Keratinocyte (primary cell): ENCODE results near the gene ATAD1. TPM values are rescaled to one million over a fixed set of nuclear protein-coding genes. Genes with fewer than 3 reads are reported as not detected.

Experiments
- DNase-seq: peaks from one replicate; pipeline ENCODE4 v3.0.0-alpha.2; 2011; ENCODE audit warnings: low read depth, missing footprints, low spot score
- FAIRE-seq: peaks from 2 replicates; lab custom pipeline; 2011; peaks lifted over from hg19 to GRCh38; lab: Jason Lieb, UNC
- H2AFZ ChIP-seq: 2 replicates; pipeline ENCODE4 v1.6.0; 2012; ENCODE audit warnings: low read length, control low read depth, inconsistent platforms; ENCODE audit not compliant: control insufficient read depth
- H3K27ac ChIP-seq: 2 replicates; pipeline ENCODE4 v1.5.1; 2011; ENCODE audit warnings: low read length; ENCODE audit not compliant: control insufficient read depth, insufficient read depth
- H3K27me3 ChIP-seq: 3 replicates; pipeline ENCODE4 v1.6.0; 2011; ENCODE audit warnings: low read length; ENCODE audit not compliant: control insufficient read depth, insufficient read depth; ENCODE audit errors: extremely low read depth
- H3K36me3 ChIP-seq, 2 experiments: 2 replicates in 1 of 2; 3 replicates in 1 of 2; pipeline ENCODE4 v1.5.1; 2011; ENCODE audit warnings: low read length in 2 of 2, mild to moderate bottlenecking in 1 of 2; ENCODE audit not compliant: control insufficient read depth in 2 of 2, insufficient read depth in 2 of 2; ENCODE audit errors: extremely low read depth in 1 of 2
- H3K4me1 ChIP-seq: 3 replicates; pipeline ENCODE4 v1.5.1; 2011; ENCODE audit warnings: low read length; ENCODE audit not compliant: control insufficient read depth, insufficient read depth; ENCODE audit errors: extremely low read depth
- H3K4me2 ChIP-seq: 3 replicates; pipeline ENCODE4 v1.6.0; 2011; ENCODE audit warnings: low read depth, low read length; ENCODE audit not compliant: control insufficient read depth, insufficient read depth; ENCODE audit errors: extremely low read depth
- H3K4me3 ChIP-seq, 3 experiments: fragments of 200-600 bp in 1 of 3; sonication (generic) in 1 of 3; 2 replicates in 2 of 3; 3 replicates in 1 of 3; pipeline ENCODE4 v1.5.1; 2011 to 2016; ENCODE audit warnings: low read length in 3 of 3, mild to moderate bottlenecking in 3 of 3, control low read depth in 2 of 3, inconsistent platforms in 1 of 3, low read depth in 1 of 3, mixed read lengths in 1 of 3, mixed run types in 1 of 3, moderate library complexity in 1 of 3; ENCODE audit not compliant: control insufficient read depth in 2 of 3, insufficient read depth in 2 of 3; ENCODE audit errors: extremely low read depth in 1 of 3
- H3K79me2 ChIP-seq: 2 replicates; pipeline ENCODE4 v1.6.0; 2012; ENCODE audit warnings: low read length; ENCODE audit not compliant: control insufficient read depth, insufficient read depth
- H3K9ac ChIP-seq: 3 replicates; pipeline ENCODE4 v1.6.0; 2011; ENCODE audit warnings: low read length; ENCODE audit not compliant: control insufficient read depth, insufficient read depth; ENCODE audit errors: extremely low read depth
- H3K9me1 ChIP-seq: 3 replicates; pipeline ENCODE4 v1.6.0; 2011; ENCODE audit warnings: low read length; ENCODE audit not compliant: control insufficient read depth, insufficient read depth; ENCODE audit errors: extremely low read depth
- H3K9me3 ChIP-seq: 2 replicates; pipeline ENCODE4 v1.5.1; 2012; ENCODE audit warnings: low read depth, low read length; ENCODE audit not compliant: control insufficient read depth
- H4K20me1 ChIP-seq: 3 replicates; pipeline ENCODE4 v1.6.0; 2011; ENCODE audit warnings: low read length; ENCODE audit not compliant: control insufficient read depth, insufficient read depth; ENCODE audit errors: extremely low read depth
- CTCF ChIP-seq, 3 experiments: IDR thresholded peaks in 1 of 3; conservative IDR thresholded peaks in 1 of 3; optimal IDR thresholded peaks in 1 of 3; 2 replicates in 2 of 3; 3 replicates in 1 of 3; pipeline versions ENCODE3 to v1.5.1; 2011; ENCODE audit warnings: low read length in 3 of 3, mild to moderate bottlenecking in 3 of 3, moderate library complexity in 2 of 3, control low read depth in 1 of 3, inconsistent platforms in 1 of 3; ENCODE audit not compliant: insufficient read depth in 2 of 3; ENCODE audit errors: extremely low read depth in 1 of 3
- EZH2 ChIP-seq: IDR thresholded peaks from one replicate; pipeline ENCODE4 v1.6.1; 2012; ENCODE audit warnings: inconsistent platforms, mild to moderate bottlenecking, low read length, moderate library complexity
- dilution Hi-C: fragments of 300-500 bp; cut with MboI; formaldehyde crosslinking; loops from one replicate; pipeline ENCODE4 v1.7.0; 2020; ENCODE audit warnings: low sequenced_read_pairs; ENCODE audit not compliant: extremely low pct_ligation_motif_present
- polyA plus RNA-seq, 5 experiments: library from polyadenylated mRNA; depleted of rRNA in 3 of 5; stranded (reverse) in 3 of 5; stranded (forward) in 1 of 5; unstranded in 1 of 5; fragments of >200 nt; gene quantifications; 1 replicate in 1 of 5; 2 replicates in 3 of 5; 3 replicates in 1 of 5; pipeline versions ENCODE4 v1.2.1 to v1.2.3, GENCODE V29; 2011 to 2012; ENCODE audit warnings: missing spikeins in 2 of 5, low read depth in 1 of 5, low replicate concordance in 1 of 5

Gene ATAD1
- polyA plus RNA-seq, 1 donor (not counting 4 experiments of a cell fraction or from before 2014, with no cell fraction given), result 51.0 TPM

GRCh38 chr10:87729940-87730339 lies 88.1 kb downstream of the ATAD1 start:
- Histone ChIP-seq H3K9ac (no peak overlapping the region), H3K9me1 (no peaks in the 10 kb centered on the region), H3K79me2 (no peaks in the 10 kb centered on the region), H3K27ac (no peak overlapping the region), H3K4me2 (no peak overlapping the region), H3K27me3 (no peaks in the 10 kb centered on the region), H3K4me1 (no peaks in the 10 kb centered on the region), H2AFZ (no peak overlapping the region), H4K20me1 (no peaks in the 10 kb centered on the region), H3K9me3 (no peaks in the 10 kb centered on the region), H3K36me3 (no peaks in the 10 kb centered on the region), H3K4me3 (no peak overlapping the region)
- FAIRE-seq, result no peak
- dilution Hi-C loops, result loop anchor here (5.0 to 10.0 kb wide), 2 partner anchors 73 to 175 kb away; partner anchors contain the start of gene PAPSS2
- TF ChIP-seq CTCF (optimal IDR thresholded peaks at IDR 0.05 in 1 of 3, IDR thresholded peaks at IDR 0.05 in 1 of 3, conservative IDR thresholded peaks at IDR 0.05 in 1 of 3; ENCODE audit: extremely low read depth in 1 of 3, insufficient read depth in 2 of 3, low read length in 3 of 3) (no peak), EZH2 (no peak)
- DNase-seq, result no peak

GRCh38 chr10:87724789-87725188 lies 93.2 kb downstream of the ATAD1 start:
- no peaks in the 10 kb centered on the region for H4K20me1 ChIP-seq
- TF ChIP-seq EZH2 (no peak), CTCF (optimal IDR thresholded peaks at IDR 0.05 in 1 of 3, IDR thresholded peaks at IDR 0.05 in 1 of 3, conservative IDR thresholded peaks at IDR 0.05 in 1 of 3; ENCODE audit: extremely low read depth in 1 of 3, insufficient read depth in 2 of 3, low read length in 3 of 3) (no peak)
- H2AFZ ChIP-seq, result no peak overlapping the region
- no peaks in the 10 kb centered on the region for H3K79me2 ChIP-seq
- dilution Hi-C loops, result no loop called here
- H3K36me3 ChIP-seq, result no peaks in the 10 kb centered on the region
- no peak overlapping the region for H3K27ac ChIP-seq
- no peak overlapping the region for H3K4me2 ChIP-seq
- no peak overlapping the region for H3K9ac ChIP-seq
- H3K4me3 ChIP-seq, result no peak overlapping the region
- no peaks in the 10 kb centered on the region for H3K9me1 ChIP-seq
- DNase-seq (no peak), FAIRE-seq (no peak)
- no peaks in the 10 kb centered on the region for H3K27me3 ChIP-seq
- H3K4me1 ChIP-seq, result no peaks in the 10 kb centered on the region
- no peaks in the 10 kb centered on the region for H3K9me3 ChIP-seq
